HUES48 (cell line): Measurements from ENCODE around the gene COL4A4.
"Not testable (repeated sequence)": the region's sequence is repeated elsewhere in the genome, so short reads cannot be mapped to it uniquely, and the experiment has no call there.

Source experiments
- H3K27ac ChIP-seq: one replicate; pipeline ENCODE4 v1.7.0; 2013; ENCODE audit warnings: low read depth, low read length, inconsistent platforms
- H3K27me3 ChIP-seq: 2 replicates; pipeline ENCODE4 v1.6.1; 2013; ENCODE audit warnings: mild to moderate bottlenecking, low read length; ENCODE audit not compliant: control insufficient read depth, insufficient read depth
- H3K36me3 ChIP-seq: 2 replicates; pipeline ENCODE4 v1.6.1; 2013; ENCODE audit warnings: low read length; ENCODE audit not compliant: control insufficient read depth, insufficient read depth
- H3K4me1 ChIP-seq: 2 replicates; pipeline ENCODE4 v1.6.1; 2013; ENCODE audit warnings: mild to moderate bottlenecking, low read length; ENCODE audit not compliant: control insufficient read depth, insufficient read depth
- H3K4me3 ChIP-seq: 2 replicates; pipeline ENCODE4 v1.5.1; 2013; ENCODE audit warnings: mild to moderate bottlenecking, low read depth, low read length
- H3K9ac ChIP-seq: 2 replicates; pipeline ENCODE4 v1.6.1; 2013; ENCODE audit warnings: mild to moderate bottlenecking, low read depth, low read length, moderate library complexity
- H3K9me3 ChIP-seq: 2 replicates; pipeline ENCODE4 v1.6.1; 2013; ENCODE audit warnings: low read length; ENCODE audit not compliant: control insufficient read depth, insufficient read depth

The COL4A4 gene

DNA sequence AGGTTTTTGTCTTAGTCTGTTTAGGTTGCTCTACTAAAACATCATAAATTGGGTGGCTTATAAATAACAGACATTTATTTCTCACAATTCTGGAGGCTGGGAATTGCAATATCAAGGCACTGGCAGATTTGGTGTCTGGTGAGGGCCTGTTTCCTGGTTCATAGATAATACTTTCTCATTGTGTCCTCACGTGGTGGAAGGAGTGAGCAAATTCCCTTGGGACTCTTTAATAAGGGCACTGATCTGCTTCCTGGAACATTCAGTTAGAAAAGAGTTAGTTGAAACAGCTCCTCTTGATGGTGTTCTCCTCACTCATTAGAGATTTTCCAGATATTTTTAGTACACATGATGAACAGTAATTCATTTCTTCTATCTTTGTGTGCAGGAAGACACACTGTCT lies 22.7 kb upstream of the COL4A4 start:
- no peak overlapping the region for H3K27ac ChIP-seq

DNA sequence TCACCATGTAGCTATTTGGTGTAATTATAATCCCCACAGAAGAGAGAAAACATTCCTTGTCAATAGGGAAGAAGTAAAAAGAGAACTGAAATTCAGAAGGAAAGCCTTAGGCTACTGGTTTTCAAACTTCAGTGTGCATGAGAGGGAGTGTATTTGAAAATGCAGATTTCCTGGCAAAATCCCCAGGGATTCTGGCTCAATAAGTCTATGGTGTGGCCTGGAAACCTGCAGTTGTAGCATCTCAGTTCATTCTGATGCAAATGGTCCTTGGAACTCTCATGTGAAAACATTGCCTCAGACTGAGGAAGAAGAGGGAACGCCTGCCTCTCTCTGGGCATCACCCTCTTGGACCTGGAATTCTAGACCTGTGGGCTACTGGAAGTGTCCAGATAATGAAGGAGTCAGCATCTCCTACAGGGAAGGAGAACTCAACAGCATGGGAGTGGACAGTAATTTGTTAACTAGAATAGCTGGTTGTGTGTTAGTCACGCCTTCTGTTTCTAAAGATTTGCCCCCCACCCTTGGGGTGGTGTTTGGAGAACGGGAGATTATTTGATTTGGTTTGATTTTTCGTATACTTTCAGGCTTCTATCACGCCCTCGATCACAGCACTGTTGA lies 21.7 kb upstream of the COL4A4 start:
- H3K4me3 ChIP-seq = no peak overlapping the region
- no peak overlapping the region for H3K27ac ChIP-seq
- H3K4me1 ChIP-seq = peaks cover 28% of the 10 kb centered on the region
- no peaks in the 10 kb centered on the region for H3K9me3 ChIP-seq
- no peaks in the 10 kb centered on the region for H3K36me3 ChIP-seq
- H3K9ac ChIP-seq = no peak overlapping the region
- H3K27me3 ChIP-seq = no peaks in the 10 kb centered on the region

More for the DNA sequence above, 22.7 kb upstream of the COL4A4 start:
- no peak overlapping the region for H3K4me3 ChIP-seq
- H3K27me3 ChIP-seq = no peaks in the 10 kb centered on the region
- H3K36me3 ChIP-seq = no peaks in the 10 kb centered on the region
- H3K9me3 ChIP-seq = no peaks in the 10 kb centered on the region
- H3K4me1 ChIP-seq = peaks cover 28% of the 10 kb centered on the region
- H3K9ac ChIP-seq = no peak overlapping the region

DNA sequence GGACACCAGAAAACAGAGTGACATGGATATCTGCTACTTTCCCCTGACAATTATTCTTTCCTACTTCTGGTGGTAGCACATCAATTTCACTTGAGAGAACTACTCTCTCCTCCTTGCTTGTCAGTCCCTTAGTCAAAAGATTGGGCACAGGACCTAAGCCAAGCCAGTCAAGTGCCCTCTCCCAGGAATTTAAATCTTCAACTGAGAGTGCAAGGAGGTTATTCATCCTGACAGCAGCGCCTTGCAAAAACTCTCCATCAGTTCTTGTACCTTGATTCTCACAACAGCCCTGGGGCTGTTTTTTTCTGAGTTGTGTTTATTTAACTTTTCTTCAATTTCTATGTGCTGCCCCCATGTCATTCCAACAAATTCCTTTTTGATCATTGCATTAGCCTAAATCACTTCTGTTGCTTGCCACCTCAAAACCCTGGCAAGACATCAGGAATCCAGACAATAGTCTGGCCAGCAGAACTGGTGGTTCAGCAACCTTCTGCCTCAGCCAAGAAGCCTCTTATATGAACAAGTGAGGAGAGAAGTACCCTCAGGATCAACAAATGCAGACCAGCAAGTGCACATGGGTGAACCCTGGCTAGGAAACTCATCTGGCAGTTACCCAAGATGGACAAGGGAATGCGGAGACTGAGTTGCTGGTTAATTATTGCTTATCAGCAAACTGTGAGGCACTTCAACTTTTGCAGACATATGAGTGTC lies 19.8 kb upstream of the COL4A4 start:
- Histone ChIP-seq H3K4me1 (peaks cover 28% of the 10 kb centered on the region), H3K27me3 (no peaks in the 10 kb centered on the region), H3K9ac (no peak overlapping the region), H3K27ac (no peak overlapping the region), H3K9me3 (no peaks in the 10 kb centered on the region), H3K36me3 (no peaks in the 10 kb centered on the region), H3K4me3 (no peak overlapping the region)

- Histone ChIP-seq H3K27me3 (no peaks in the 10 kb centered on the region), H3K27ac (no peak overlapping the region), H3K4me1 (peaks cover 19% of the 10 kb centered on the region), H3K36me3 (no peaks in the 10 kb centered on the region), H3K9me3 (no peaks in the 10 kb centered on the region), H3K4me3 (no peak overlapping the region), H3K9ac (no peak overlapping the region)
Observed at GRCh38 chr2:227182765-227183164, 18.8 kb upstream of the COL4A4 start.

- no peaks in the 10 kb centered on the region for H3K36me3 ChIP-seq
- H3K27ac ChIP-seq = no peak overlapping the region
- no peak overlapping the region for H3K4me3 ChIP-seq
- H3K27me3 ChIP-seq = no peaks in the 10 kb centered on the region
- H3K4me1 ChIP-seq = peaks cover 10% of the 10 kb centered on the region
- H3K9ac ChIP-seq = no peak overlapping the region
- H3K9me3 ChIP-seq = no peaks in the 10 kb centered on the region
Observed at GRCh38 chr2:227180770-227181169, 16.8 kb upstream of the COL4A4 start.

- H3K4me3 ChIP-seq = no peak overlapping the region
- H3K4me1 ChIP-seq = peaks cover 5% of the 10 kb centered on the region
- no peak overlapping the region for H3K27ac ChIP-seq
- no peaks in the 10 kb centered on the region for H3K27me3 ChIP-seq
- H3K36me3 ChIP-seq = no peaks in the 10 kb centered on the region
- H3K9me3 ChIP-seq = no peaks in the 10 kb centered on the region
- H3K9ac ChIP-seq = no peak overlapping the region
Observed at GRCh38 chr2:227179988-227180685, 16.1 kb upstream of the COL4A4 start.

GRCh38 chr2:227177592-227178336 lies 13.8 kb upstream of the COL4A4 start:
- Histone ChIP-seq H3K4me3 (no peak overlapping the region), H3K27ac (no peak overlapping the region), H3K9ac (no peak overlapping the region), H3K9me3 (no peaks in the 10 kb centered on the region), H3K27me3 (no peaks in the 10 kb centered on the region; the same call in 1 of the 2 replicates), H3K4me1 (peaks cover 7% of the 10 kb centered on the region; the same call in 1 of the 2 replicates), H3K36me3 (no peaks in the 10 kb centered on the region)

DNA sequence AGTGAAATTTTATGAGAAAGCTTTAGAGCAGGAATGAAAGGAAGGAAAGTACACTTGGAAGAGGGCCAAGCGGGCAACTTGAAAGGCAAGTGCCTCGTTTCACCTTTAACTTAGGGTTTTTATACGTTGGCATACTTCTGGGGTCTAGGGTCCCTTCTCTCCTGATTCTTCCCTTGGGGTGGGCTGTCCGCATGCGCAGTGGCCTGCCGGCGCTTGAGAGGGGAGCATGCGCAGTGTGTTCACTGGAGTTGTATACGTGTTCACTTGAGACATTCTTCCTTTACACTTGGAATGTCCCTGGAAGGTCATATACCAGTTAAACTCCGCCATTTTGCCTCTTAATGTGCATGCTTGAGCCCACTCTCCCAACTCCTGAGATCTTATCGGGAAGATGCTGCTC lies 7.8 kb upstream of the COL4A4 start:
- H3K27me3 ChIP-seq, H3K4me1 ChIP-seq, H3K36me3 ChIP-seq, H3K9ac ChIP-seq, H3K9me3 ChIP-seq, H3K27ac ChIP-seq, H3K4me3 ChIP-seq: not testable (repeated sequence)

- Histone ChIP-seq H3K27ac (no peak overlapping the region), H3K4me1 (peaks cover 4% of the 10 kb centered on the region; the same call in 1 of the 2 replicates), H3K9ac (no peak overlapping the region), H3K9me3 (no peaks in the 10 kb centered on the region), H3K36me3 (no peaks in the 10 kb centered on the region), H3K27me3 (peaks cover 54% of the 10 kb centered on the region), H3K4me3 (peak overlapping the region; percentile 57)
Observed at GRCh38 chr2:227164763-227165291, 822 bp upstream of the COL4A4 start.

DNA sequence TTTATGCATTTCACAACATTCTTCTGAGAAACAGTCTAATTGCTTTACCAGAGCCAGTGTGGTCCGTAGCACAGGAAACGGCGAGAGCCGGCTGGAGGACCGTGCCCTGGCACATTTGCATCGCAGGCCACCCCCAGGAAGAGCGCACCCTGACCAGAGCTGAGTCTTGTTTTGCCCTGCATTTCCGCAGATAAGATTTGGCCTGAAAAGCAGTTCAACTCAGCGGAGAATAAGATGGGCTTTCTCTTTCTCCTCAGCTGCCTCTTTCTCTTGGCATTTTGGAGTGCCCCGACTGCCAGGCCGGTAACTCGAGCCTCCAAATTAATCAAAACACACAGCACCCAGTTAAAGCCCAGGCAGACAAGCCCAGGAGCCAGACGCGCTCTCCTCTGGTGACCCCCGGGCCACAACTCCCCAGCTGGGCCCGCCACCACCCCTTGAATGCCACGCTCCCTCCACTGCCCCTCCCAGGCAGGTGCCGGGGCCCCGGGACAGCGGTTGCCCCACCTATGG lies 464 bp downstream of the COL4A4 start:
- peaks cover 4% of the 10 kb centered on the region; the same call in 1 of the 2 replicates for H3K4me1 ChIP-seq
- H3K36me3 ChIP-seq = no peaks in the 10 kb centered on the region
- H3K27ac ChIP-seq = no peak overlapping the region
- H3K9ac ChIP-seq = no peak overlapping the region
- no peaks in the 10 kb centered on the region for H3K9me3 ChIP-seq
- peaks cover 54% of the 10 kb centered on the region for H3K27me3 ChIP-seq
- peak overlapping the region; percentile 57 for H3K4me3 ChIP-seq
